Measurements from ENCODE around the gene SLC27A2. TPM values are rescaled to one million over a fixed set of nuclear protein-coding genes. Genes with fewer than 3 reads are reported as not detected.

The SLC27A2 gene
- 0.26 TPM in 1 of 2 replicates, not detected in the other for total RNA-seq

GRCh38 chr15:50181969-50182218 is at the start of gene SLC27A2:
SLC27A2 (plus strand) TSS chr15:50182196; CDS start chr15:50182428, 232 bp downstream.

DNA sequence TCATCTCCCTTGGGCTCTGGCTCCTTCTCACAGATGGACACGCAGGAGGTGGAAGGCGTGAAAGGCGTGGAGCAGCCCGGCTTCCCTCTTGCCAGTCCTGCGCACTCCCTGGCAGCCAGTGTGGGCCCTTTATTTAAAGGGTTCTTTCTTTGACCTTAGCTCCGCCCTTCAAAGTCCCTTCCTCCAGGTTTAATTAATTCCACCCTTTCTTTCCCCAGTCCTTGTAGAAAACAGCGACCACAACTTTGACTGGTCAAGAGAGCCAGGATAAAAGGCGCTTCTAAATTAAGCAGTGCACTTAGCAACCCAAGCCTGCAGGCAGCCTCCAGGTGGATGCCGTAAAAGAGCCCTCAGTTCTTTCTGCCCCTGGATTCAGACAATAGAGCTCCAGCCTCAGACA is 83.6 kb downstream of the SLC27A2 start, which contains the start of gene HDC:
HDC (minus strand) TSS at position 107 of the 400 bp plus-strand sequence; CDS start at position 4, 103 bp downstream.

Other genes starting within 250 kb of the SLC27A2 start
- gene ATP8B4, start 63.0 kb upstream of the SLC27A2 start, total RNA-seq: 1.7 and 3.8 TPM in 2 replicates
- gene HDC, start 83.5 kb downstream of the SLC27A2 start, total RNA-seq: not detected in 2 replicates
- 35.3 and 38.0 TPM in 2 replicates for gene GABPB1, start 173.0 kb downstream of the SLC27A2 start, total RNA-seq
- 46.3 and 65.2 TPM in 2 replicates for gene USP8, start 242.2 kb downstream of the SLC27A2 start, total RNA-seq